NCI-H1417 treated with DMSO at 0.1 percent for 48 hours (cell line): Measurements from ENCODE around the gene OR5J2.
"Not testable (repeated sequence)": the region's sequence is repeated elsewhere in the genome, so short reads cannot be mapped to it uniquely, and the experiment has no call there.

Source experiments
- DNase-seq: peaks from one replicate; lab custom pipeline; 2025; lab: John Stamatoyannopoulos, UW

Gene OR5J2

DNA sequence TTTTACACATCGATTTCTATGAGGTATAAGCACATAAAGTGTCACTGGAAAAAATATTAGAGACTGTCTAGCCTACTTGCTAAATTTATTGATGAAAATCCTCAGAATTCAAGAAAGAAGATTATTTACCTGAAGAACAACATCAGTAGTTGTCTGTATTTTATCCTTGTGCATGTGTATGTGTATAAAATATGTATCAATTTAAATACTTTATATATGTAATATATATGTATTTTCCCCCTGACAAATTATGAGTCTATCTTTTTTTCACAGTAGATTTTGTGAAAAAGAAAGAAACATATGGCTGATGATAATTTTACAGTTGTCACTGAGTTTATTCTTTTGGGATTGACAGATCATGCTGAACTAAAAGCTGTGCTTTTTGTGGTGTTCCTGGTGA lies at the start of gene OR5J2:
TSS of gene OR5J2 (plus strand) at position 301 of the 400 bp plus-strand sequence. CDS start at position 301, 0 bp downstream.
- no peak for DNase-seq

DNA sequence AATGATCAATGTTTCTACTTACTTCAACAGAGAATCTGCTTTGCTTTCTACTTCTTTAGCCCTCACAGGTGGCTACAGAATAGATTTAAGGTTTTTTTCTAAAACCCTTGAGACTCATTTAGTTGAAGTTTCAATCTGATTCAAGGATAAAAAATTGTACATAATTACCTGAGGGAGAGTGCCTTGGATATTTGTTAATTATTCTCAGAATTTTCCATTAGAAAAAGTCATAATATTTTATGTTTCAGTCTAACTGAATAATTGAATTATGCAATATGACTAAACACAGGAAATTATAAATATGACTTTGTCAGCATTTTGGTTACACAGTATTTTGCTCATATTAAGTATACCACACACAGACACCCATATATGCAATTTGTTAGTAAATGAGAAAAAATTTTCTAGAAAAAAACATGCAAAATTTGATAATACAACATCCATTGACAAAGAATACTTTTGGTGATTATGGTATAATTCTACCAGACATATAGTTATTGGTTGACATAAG lies 36.2 kb upstream of the OR5J2 start, which contains the start of gene OR8J3:
TSS of gene OR8J3 (minus strand) at position 51 of the 511 bp plus-strand sequence. CDS start 2,483 bp downstream, outside the sequence.
- DNase-seq, result no peak

DNA sequence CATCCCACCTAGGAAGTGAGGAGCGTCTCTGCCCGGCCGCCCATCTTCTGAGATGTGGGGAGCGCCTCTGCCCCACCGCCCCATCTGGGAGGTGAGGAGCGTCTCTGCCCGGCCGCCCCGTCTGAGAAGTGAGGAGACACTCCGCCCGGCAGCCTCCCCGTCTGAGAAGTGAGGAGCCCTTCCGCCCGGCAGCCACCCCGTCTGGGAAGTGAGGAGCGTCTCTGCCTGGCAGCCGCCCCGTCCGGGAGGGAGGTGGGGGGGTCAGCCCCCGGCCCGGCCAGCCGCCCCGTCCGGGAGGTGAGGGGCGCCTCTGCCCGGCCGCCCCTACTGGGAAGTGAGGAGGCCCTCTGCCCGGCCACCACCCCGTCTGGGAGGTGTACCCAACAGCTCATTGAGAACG lies 32.7 kb upstream of the OR5J2 start:
- DNase-seq, result not testable (repeated sequence)

DNA sequence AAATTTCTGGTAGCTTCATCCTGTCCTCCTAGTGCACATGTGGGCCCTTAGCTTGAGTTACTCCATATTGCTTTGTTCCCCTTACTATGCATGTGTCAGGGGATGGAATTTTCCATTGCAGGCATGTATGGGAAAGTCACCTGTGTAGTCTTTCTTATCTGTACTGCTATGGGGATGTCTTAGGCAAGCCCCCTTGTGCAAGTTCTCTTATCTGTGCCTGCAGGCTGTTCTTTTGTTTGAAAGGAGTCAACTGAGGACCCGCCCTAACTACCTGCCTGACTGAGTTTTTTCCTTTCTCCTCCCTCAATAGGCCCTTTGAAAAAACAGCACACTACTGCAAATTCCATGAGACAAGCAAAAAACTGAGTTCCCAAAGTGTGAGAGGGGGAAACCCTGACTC lies 25.0 kb upstream of the OR5J2 start:
- no peak for DNase-seq

DNA sequence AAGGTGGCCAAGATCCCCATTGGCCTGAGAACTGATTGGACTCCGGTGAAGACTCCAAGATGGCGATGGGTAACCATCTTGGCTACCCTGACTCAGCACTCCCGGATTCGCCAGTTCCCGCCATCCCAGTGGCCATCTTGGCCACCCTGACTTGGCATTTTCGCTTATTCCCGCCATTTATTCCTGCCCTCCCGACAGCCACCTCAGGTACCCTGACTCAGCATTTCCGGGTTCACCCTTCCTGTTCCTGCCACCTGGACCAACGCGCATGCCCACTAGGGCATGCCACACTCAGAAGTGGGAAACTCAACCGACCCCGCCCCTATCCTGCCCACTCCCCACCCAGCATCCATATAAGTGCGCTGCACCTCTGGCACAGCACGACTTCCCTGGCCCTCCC lies 24.1 kb upstream of the OR5J2 start:
- DNase-seq, result no peak

DNA sequence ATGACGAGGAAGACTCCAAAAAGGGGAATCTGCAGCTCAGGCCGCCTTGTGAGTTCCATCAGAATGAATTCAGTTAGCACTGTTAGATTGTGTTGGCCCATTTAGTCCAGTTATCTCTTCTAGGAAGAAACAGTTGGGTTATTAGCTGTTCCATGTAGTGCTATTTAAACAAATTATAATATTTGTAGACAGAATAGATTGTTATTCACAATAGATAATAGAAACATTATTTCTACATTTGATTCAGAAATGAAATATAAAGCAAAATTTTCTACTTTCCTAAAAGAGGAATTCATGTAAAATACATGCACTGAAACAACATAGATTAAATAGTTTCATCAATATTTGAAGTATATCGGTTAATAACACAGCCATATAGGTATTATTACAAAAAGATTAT lies 16.2 kb upstream of the OR5J2 start, which contains the start of gene OR8K5:
TSS of gene OR8K5 (minus strand) at position 101 of the 400 bp plus-strand sequence. CDS start at position 101, 0 bp downstream.
- DNase-seq, result no peak

DNA sequence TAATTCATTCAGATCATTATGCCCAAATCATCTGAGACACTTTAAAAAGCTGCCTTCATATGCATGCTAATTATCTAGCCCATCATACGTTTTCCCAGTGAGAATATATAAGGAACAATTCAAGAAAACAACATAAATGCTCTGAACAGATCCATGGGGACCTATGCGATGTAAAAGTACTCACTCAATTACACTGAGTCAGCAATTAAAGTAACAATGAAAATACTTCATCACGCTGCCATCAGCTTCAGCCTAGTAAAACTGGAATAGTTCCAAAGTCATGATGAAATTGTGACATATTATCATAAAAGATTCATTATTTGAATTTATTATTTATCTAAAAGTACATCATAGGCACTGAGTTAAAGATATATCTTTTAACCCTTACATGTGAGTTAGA lies 12.6 kb upstream of the OR5J2 start:
- no peak for DNase-seq

DNA sequence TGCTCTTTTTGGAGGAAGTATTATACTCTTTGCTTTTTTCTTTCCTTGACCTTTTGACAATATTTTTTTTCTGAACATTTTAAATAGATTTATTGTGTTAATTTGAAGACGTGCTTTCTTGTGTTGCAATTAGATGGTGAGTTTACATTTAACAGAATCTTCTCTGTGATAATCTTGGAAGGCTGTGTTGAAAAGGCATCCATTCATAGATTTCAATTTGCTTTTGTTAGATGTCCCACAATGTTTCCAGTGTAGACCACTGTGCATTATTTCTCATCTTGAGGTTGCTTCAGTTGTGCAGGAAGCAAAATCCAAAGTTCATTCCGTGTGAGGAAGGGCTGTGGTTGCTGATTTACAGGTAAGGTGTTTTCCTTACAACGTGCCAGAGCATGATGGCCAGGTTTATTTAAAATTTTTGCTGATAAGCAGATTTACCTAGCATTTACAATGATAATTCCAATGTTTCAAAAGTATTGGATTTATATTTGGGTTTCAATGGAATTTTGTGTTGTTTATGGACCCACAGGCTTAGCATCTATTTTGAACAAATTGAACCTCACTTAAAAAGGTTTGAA lies 4.1 kb upstream of the OR5J2 start:
- no peak for DNase-seq

DNA sequence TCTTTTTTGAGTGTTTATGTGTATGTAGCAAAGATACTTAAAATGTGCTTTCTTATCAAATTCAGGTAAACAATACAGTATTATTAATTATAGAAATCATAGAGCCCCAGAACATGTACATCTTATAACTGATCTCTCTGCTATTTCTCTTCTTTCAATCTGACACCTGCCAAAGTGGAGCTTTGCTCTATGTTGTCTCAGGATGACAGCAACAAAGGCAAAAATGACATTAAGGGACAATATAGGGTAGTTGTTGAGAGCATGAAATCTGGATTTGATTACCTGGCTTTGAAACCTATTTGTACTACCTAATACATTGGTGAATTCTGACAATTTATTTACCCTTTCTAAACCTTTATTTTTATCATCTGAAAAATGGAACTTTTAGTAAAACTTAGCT lies 7.0 kb downstream of the OR5J2 start:
- no peak for DNase-seq

DNA sequence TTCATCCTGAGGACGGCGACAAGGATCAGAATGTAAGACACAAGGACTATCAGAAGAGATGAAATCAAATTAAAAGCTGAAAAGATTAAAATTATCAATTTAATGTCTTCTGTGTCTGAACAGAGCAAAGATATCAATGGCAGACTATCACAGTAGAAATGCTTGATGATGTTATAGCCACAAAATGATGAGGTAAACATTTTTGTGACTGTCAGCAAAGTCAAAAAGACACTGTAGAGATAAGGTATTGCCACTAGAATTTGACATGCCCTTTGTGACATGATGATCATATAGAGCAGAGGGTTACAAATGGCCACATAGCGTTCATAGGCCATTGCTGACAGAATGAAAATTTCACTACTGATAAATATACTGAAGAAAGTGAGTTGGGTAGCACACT lies 12.2 kb downstream of the OR5J2 start:
- no peak for DNase-seq

DNA sequence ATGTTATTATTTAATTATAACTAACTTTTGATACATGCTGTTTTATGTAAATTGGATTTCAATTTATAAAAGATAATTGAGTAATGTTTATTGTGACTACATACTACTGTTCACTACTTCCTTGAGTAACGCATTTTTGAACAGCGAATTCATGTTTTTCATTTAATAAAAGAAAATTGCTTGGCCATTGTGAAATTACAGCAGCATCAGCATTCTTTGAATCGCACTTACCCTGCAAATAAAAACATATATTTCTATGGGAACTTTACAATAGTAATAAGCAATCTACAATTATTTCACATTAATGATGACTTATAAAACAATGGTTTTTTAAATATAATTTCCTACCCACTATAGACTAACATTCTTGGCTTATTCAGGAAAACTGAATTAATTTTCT lies 20.3 kb downstream of the OR5J2 start:
- no peak for DNase-seq

DNA sequence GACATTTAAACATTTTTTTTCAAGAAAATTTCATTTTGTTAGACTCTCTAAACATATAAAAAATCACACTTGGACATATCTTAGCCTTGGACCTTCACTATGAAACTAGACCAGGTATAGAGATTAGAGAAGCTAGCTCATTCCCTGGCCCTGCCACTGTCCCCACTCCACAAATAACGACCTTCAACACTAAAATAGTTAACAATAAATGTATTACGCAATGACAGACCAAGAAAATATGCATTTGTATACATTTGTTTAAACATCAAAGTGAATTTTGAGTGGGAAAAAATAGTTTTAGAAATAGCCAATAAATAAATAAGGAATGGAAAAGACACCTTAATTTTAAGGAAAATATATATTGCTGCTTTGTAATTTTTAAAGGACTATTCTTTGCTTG lies 20.9 kb downstream of the OR5J2 start:
- no peak for DNase-seq

DNA sequence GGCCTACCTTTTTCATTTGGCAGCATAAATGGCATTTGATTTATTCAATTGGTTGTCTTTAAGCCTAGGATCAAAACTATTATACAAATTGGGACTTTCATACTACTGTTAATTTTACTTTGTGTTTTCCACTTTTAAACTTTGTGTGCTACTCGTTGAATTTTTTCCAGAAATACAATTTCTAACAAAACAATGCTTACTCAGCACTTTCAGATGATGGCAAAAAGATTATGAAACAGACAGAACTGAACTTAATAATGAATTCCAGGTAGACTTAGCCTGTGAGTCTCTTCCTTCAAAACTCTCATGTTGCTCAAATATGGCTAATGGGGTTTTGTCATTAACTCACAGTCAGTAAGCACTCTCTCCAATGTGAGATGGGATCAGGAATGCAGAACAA lies 31.4 kb downstream of the OR5J2 start:
- no peak for DNase-seq

DNA sequence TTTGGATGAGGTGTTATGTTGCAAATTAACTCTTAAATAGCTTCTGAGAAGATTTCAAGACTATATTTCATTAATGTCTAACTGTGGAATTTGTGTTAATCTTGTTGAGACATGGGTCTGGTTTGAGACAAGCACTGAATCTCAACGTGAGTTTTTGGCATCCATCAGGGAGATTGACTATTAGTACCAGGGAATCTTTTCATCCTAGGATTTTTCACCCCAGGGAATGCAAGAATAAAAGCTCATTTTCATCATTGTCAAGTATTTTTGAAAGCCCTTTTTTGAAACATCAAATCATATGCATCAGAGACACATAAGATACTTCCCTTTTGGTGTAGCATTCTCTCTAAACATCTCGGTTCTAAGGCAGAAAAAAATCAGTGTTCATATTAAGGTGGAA lies 38.1 kb downstream of the OR5J2 start:
- no peak for DNase-seq

DNA sequence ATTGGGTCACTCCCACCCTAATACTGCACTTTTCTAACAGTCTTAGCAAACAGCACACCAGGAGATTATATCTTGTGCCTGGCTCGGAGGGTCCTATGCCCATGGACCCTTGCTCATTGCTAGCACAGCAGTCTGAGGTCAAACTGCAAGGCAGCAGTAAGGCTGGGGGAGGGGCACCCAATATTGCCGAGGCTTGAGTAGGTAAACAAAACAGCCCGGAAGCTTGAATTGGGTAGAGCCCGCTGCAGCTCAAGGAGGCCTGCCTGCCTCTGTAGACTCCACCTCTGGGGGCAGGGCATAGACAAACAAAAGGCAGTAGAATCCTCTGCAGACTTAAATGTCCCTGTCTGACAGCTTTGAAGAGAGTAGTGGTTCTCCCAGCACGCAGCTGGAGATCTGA lies 43.3 kb downstream of the OR5J2 start:
- DNase-seq, result not testable (repeated sequence)
